Measurements from ENCODE around the gene PARD3B. TPM values are rescaled to one million over a fixed set of nuclear protein-coding genes. Genes with fewer than 3 reads are reported as not detected.

The PARD3B gene
- total and polyA plus RNA-seq, 2 of the 13 experiments (the other 11 are each of a cell fraction or from before 2014, with no cell fraction given), result 0.71 to 2.3 TPM

DNA sequence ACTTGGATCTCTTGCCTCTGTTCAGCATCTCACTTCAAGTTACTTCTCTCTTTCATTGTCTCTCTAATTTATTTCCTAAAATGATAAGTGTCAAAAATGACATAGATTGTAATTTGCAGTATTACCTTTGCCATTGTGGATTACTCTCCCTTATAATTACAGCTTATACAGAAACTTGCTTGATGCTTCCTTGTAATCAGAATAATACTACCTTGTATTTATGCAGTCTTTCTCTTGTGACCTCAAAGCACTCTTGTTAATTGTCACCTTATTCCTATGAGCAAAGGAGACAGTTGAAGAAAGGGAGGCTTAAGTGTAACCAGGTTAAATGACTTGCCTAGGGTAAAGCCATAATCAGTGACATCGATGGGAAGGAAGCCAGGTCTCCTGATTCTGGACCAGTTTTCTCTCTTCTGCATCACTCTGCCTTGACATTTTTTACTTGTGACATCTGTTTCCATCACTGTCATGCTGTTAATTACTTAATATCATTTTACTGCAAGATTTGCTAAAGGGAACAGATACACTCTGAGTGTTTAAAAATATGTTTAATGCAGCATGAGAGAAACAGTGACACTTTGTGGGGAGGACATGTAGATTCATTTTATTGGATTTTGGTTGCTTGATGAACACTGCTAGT, 388.6 kb downstream of the PARD3B start:
- H3K27ac ChIP-seq (ENCODE audit: extremely low read length, insufficient read depth, low read length), result no peak overlapping the region
- H4K20me1 ChIP-seq (ENCODE audit: insufficient read depth, low read length), result no peaks in the 10 kb centered on the region
- H3K9me3 ChIP-seq (ENCODE audit: low read length), result peaks cover 45% of the 10 kb centered on the region; the same call in 1 of the 2 replicates
- no peak overlapping the region for H3K9ac ChIP-seq (ENCODE audit: insufficient read depth, low read depth, low read length)
- no peaks in the 10 kb centered on the region for H3K4me1 ChIP-seq (ENCODE audit: insufficient read depth, low read length)
- POLR2A ChIA-PET, result no interaction called here
- no peak overlapping the region for H3K4me2 ChIP-seq (ENCODE audit: low read depth, low read length)
- in situ Hi-C loops (cut with HindIII; ENCODE audit: extremely low pct_ligation_motif_present, low pct_unique_long_range_greater_than_20kb) (no loop called here), intact Hi-C loops (cut with micrococcal nuclease; ENCODE audit: unreplicated experiment) (no loop called here)
- 22% methylated on average over 1 of the region's 1 CpG for WGBS (ENCODE audit: low lambda C conversion rate)
- ATAC-seq (no peak), DNase-seq (ENCODE audit: low spot score) (no peak), FAIRE-seq (no peak)
- TF ChIP-seq, protein P1, sequence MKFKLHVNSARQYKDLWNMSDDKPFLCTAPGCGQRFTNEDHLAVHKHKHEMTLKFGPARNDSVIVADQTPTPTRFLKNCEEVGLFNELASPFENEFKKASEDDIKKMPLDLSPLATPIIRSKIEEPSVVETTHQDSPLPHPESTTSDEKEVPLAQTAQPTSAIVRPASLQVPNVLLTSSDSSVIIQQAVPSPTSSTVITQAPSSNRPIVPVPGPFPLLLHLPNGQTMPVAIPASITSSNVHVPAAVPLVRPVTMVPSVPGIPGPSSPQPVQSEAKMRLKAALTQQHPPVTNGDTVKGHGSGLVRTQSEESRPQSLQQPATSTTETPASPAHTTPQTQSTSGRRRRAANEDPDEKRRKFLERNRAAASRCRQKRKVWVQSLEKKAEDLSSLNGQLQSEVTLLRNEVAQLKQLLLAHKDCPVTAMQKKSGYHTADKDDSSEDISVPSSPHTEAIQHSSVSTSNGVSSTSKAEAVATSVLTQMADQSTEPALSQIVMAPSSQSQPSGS (CRISPR knock-in tag; IDR thresholded peaks at IDR 0.05), result no peak
- TF ChIP-seq ZFP36L2 (CRISPR knock-in tag; IDR thresholded peaks at IDR 0.05), result no peak
- TF ChIP-seq FOSL2 (CRISPR knock-in tag; IDR thresholded peaks at IDR 0.05), result no peak
- TF ChIP-seq ZNF891 (CRISPR knock-in tag; IDR thresholded peaks at IDR 0.05), result no peak
- TF ChIP-seq ZNF207 (IDR thresholded peaks at IDR 0.05; ENCODE audit: borderline replicate concordance), result no peak
- no peak for TF ChIP-seq CCAR2 (optimal IDR thresholded peaks at IDR 0.05; ENCODE audit: low read depth, low read length)
- TF ChIP-seq SMYD3 (CRISPR knock-in tag; IDR thresholded peaks at IDR 0.05), result no peak
- no peak for TF ChIP-seq RCOR2 (CRISPR knock-in tag; IDR thresholded peaks at IDR 0.05)
- no peak for TF ChIP-seq ZNF572 (CRISPR knock-in tag; IDR thresholded peaks at IDR 0.05)
- TF ChIP-seq, protein P2, sequence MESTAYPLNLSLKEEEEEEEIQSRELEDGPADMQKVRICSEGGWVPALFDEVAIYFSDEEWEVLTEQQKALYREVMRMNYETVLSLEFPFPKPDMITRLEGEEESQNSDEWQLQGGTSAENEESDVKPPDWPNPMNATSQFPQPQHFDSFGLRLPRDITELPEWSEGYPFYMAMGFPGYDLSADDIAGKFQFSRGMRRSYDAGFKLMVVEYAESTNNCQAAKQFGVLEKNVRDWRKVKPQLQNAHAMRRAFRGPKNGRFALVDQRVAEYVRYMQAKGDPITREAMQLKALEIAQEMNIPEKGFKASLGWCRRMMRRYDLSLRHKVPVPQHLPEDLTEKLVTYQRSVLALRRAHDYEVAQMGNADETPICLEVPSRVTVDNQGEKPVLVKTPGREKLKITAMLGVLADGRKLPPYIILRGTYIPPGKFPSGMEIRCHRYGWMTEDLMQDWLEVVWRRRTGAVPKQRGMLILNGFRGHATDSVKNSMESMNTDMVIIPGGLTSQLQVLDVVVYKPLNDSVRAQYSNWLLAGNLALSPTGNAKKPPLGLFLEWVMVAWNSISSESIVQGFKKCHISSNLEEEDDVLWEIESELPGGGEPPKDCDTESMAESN (CRISPR knock-in tag; conservative IDR thresholded peaks at IDR 0.05), result no peak
- TF ChIP-seq, protein P3, sequence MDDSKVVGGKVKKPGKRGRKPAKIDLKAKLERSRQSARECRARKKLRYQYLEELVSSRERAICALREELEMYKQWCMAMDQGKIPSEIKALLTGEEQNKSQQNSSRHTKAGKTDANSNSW (CRISPR knock-in tag; IDR thresholded peaks at IDR 0.05; ENCODE audit: borderline replicate concordance), result no peak
- TF ChIP-seq HNRNPL (IDR thresholded peaks at IDR 0.05; ENCODE audit: low read depth, low read length), result no peak
- no peak for TF ChIP-seq ZNF367 (CRISPR knock-in tag; IDR thresholded peaks at IDR 0.05; ENCODE audit: borderline replicate concordance)
- TF ChIP-seq, protein P4, sequence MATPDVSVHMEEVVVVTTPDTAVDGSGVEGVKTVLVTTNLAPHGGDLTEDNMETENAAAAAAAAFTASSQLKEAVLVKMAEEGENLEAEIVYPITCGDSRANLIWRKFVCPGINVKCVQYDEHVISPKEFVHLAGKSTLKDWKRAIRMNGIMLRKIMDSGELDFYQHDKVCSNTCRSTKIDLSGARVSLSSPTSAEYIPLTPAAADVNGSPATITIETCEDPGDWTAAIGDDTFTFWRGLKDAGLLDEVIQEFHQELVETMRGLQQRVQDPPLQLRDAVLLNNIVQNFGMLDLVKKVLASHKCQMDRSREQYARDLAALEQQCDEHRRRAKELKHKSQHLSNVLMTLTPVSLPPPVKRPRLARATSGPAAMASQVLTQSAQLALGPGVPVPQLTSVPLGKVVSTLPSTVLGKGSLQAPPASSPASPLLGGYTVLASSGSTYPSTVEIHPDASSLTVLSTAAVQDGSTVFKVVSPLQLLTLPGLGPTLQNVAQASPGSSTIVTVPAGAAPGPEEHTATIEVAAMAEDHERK (CRISPR knock-in tag; IDR thresholded peaks at IDR 0.05; ENCODE audit: low read depth), result no peak
- TF ChIP-seq, protein P5, sequence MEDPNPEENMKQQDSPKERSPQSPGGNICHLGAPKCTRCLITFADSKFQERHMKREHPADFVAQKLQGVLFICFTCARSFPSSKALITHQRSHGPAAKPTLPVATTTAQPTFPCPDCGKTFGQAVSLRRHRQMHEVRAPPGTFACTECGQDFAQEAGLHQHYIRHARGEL (CRISPR knock-in tag; IDR thresholded peaks at IDR 0.05), result no peak
- no peak for TF ChIP-seq NBN (conservative IDR thresholded peaks at IDR 0.05)
- TF ChIP-seq TAF1 (CRISPR knock-in tag; IDR thresholded peaks at IDR 0.05), result no peak
- TF ChIP-seq, protein P6, sequence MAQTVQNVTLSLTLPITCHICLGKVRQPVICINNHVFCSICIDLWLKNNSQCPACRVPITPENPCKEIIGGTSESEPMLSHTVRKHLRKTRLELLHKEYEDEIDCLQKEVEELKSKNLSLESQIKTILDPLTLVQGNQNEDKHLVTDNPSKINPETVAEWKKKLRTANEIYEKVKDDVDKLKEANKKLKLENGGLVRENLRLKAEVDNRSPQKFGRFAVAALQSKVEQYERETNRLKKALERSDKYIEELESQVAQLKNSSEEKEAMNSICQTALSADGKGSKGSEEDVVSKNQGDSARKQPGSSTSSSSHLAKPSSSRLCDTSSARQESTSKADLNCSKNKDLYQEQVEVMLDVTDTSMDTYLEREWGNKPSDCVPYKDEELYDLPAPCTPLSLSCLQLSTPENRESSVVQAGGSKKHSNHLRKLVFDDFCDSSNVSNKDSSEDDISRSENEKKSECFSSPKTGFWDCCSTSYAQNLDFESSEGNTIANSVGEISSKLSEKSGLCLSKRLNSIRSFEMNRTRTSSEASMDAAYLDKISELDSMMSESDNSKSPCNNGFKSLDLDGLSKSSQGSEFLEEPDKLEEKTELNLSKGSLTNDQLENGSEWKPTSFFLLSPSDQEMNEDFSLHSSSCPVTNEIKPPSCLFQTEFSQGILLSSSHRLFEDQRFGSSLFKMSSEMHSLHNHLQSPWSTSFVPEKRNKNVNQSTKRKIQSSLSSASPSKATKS (CRISPR knock-in tag; IDR thresholded peaks at IDR 0.05), result no peak
- H3K4me3 ChIP-seq (replicated peaks in 1 of 3; ENCODE audit: insufficient read depth in 1 of 3, low read depth in 2 of 3, low read length in 3 of 3), result no peak overlapping the region
- no peaks in the 10 kb centered on the region for H3K79me2 ChIP-seq (ENCODE audit: insufficient read depth, low read length)
- H2AFZ ChIP-seq (ENCODE audit: low read length), result no peak overlapping the region
- CTCF ChIA-PET (ENCODE audit: low intra/inter-chr PET ratio, low total read pairs), result no interaction called here
- BruUV-seq (replicated peaks), result no TSS peak
- no peaks in the 10 kb centered on the region for H3K36me3 ChIP-seq (replicated peaks in 1 of 2; ENCODE audit: control insufficient read depth in 1 of 2, insufficient read depth in 2 of 2, low read length in 2 of 2)
- no peaks in the 10 kb centered on the region for H3K27me3 ChIP-seq (ENCODE audit: control insufficient read depth in 1 of 2, insufficient read depth in 2 of 2, low read length in 2 of 2)

All from HepG2 (cell line).